H1 (cell line): ENCODE data around the gene NIN.

ENCODE experiments used
- MAFK ChIP-seq: IDR thresholded peaks from 2 replicates; pipeline ENCODE4 v1.6.1; 2012; ENCODE audit warnings: low read depth, mild to moderate bottlenecking, improper control_type of control experiment, low read length
- NRF1 ChIP-seq: IDR thresholded peaks from 2 replicates; pipeline ENCODE4 v1.6.1; 2011; ENCODE audit warnings: mild to moderate bottlenecking, low read depth, low read length, improper control_type of control experiment
- PHF8 ChIP-seq: fragments of 200-600 bp; sonication (generic); conservative IDR thresholded peaks from 2 replicates; pipeline ENCODE4 v1.7.1; 2012; ENCODE audit warnings: low read depth, mild to moderate bottlenecking, inconsistent platforms, low read length, moderate library complexity
- ZNF274 ChIP-seq: IDR thresholded peaks from 2 replicates; pipeline ENCODE4 v1.7.0; 2012; ENCODE audit warnings: low read length, borderline replicate concordance; ENCODE audit errors: extremely low read depth
- TF ChIP-seq, protein P1 (sequence below), 3 experiments: IDR thresholded peaks; 1 replicate in 2 of 3; 2 replicates in 1 of 3; pipeline versions ENCODE4 v1.5.1 to v1.6.1; 2011; ENCODE audit warnings: low read length in 3 of 3, mild to moderate bottlenecking in 3 of 3, inconsistent platforms in 2 of 3, low read depth in 1 of 3, moderate library complexity in 1 of 3; ENCODE audit not compliant: insufficient read depth in 1 of 3; ENCODE audit errors: control extremely low read depth in 1 of 3

DNA sequence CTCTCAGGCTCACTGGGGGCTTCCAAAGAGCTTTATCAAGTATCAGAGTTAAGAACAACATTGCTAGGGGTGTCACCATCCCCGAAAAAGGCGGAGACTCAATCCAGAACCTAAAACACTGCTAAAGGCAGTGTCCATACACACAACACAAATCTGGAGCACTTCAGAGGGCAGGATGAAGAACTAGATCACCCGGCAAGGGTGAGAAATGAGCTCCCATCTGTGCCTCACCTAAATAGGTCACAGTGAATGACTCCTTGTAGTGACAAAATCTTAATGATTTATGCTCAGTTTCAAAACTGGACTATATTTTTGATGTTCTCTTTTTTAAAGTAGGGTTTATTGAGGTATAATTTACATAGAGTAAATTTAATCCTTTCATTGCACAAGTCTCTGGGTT, 25.6 kb downstream of the NIN start:
- TF ChIP-seq, protein P1, sequence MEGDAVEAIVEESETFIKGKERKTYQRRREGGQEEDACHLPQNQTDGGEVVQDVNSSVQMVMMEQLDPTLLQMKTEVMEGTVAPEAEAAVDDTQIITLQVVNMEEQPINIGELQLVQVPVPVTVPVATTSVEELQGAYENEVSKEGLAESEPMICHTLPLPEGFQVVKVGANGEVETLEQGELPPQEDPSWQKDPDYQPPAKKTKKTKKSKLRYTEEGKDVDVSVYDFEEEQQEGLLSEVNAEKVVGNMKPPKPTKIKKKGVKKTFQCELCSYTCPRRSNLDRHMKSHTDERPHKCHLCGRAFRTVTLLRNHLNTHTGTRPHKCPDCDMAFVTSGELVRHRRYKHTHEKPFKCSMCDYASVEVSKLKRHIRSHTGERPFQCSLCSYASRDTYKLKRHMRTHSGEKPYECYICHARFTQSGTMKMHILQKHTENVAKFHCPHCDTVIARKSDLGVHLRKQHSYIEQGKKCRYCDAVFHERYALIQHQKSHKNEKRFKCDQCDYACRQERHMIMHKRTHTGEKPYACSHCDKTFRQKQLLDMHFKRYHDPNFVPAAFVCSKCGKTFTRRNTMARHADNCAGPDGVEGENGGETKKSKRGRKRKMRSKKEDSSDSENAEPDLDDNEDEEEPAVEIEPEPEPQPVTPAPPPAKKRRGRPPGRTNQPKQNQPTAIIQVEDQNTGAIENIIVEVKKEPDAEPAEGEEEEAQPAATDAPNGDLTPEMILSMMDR (IDR thresholded peaks at IDR 0.05; ENCODE audit: control extremely low read depth in 1 of 3, insufficient read depth in 1 of 3, low read depth in 1 of 3, low read length in 3 of 3), result no peak
- TF ChIP-seq MAFK (no peak), PHF8 (no peak), NRF1 (no peak), ZNF274 (no peak)
